C4-2B (cell line): ENCODE results near the gene KRTAP27-1.

Source experiments
- H3K27ac ChIP-seq: fragments of 450-650 bp; 2 replicates; pipeline ENCODE4 v1.5.1; 2017
- ZFX ChIP-seq: fragments of 450-650 bp; IDR thresholded peaks from 2 replicates; pipeline ENCODE4 v1.6.1; 2017
- TF ChIP-seq, protein P1 (sequence below): fragments of 450-650 bp; conservative IDR thresholded peaks from 2 replicates; pipeline ENCODE4 v1.5.1; 2017; ENCODE audit warnings: mild to moderate bottlenecking

The KRTAP27-1 gene

GRCh38 chr21:30348506-30348905, 11.0 kb upstream of the KRTAP27-1 start, which contains the start of gene KRTAP23-1:
Gene KRTAP23-1, minus strand, starts transcription at chr21:30348606. Its CDS starts 0 bp downstream, at chr21:30348606.
- TF ChIP-seq, protein P1, sequence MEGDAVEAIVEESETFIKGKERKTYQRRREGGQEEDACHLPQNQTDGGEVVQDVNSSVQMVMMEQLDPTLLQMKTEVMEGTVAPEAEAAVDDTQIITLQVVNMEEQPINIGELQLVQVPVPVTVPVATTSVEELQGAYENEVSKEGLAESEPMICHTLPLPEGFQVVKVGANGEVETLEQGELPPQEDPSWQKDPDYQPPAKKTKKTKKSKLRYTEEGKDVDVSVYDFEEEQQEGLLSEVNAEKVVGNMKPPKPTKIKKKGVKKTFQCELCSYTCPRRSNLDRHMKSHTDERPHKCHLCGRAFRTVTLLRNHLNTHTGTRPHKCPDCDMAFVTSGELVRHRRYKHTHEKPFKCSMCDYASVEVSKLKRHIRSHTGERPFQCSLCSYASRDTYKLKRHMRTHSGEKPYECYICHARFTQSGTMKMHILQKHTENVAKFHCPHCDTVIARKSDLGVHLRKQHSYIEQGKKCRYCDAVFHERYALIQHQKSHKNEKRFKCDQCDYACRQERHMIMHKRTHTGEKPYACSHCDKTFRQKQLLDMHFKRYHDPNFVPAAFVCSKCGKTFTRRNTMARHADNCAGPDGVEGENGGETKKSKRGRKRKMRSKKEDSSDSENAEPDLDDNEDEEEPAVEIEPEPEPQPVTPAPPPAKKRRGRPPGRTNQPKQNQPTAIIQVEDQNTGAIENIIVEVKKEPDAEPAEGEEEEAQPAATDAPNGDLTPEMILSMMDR = no peak
- no peak for TF ChIP-seq ZFX
- H3K27ac ChIP-seq = no peak within 1 kb of the TSS

DNA sequence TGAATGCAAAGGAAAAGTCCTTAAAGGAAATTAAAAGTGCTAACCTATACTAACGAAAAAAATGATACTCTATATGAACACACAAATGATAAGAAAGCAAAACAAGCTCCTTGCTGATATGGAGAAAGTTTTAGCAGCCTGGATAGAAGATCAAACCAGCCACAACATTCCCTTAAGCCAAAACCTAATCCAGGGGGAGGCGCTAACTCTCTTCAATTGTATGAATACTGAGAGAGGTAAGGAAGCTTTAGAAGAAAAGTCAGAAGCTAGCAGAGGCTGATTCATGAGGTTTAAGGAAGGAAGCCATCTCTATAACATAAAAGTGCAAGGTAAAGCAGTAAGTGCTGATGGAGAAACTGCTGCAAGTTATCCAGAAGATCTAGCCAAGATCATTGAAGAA, 7.5 kb upstream of the KRTAP27-1 start:
- no peak overlapping the region for H3K27ac ChIP-seq
- TF ChIP-seq ZFX = no peak
- TF ChIP-seq, protein P1 = no peak

DNA sequence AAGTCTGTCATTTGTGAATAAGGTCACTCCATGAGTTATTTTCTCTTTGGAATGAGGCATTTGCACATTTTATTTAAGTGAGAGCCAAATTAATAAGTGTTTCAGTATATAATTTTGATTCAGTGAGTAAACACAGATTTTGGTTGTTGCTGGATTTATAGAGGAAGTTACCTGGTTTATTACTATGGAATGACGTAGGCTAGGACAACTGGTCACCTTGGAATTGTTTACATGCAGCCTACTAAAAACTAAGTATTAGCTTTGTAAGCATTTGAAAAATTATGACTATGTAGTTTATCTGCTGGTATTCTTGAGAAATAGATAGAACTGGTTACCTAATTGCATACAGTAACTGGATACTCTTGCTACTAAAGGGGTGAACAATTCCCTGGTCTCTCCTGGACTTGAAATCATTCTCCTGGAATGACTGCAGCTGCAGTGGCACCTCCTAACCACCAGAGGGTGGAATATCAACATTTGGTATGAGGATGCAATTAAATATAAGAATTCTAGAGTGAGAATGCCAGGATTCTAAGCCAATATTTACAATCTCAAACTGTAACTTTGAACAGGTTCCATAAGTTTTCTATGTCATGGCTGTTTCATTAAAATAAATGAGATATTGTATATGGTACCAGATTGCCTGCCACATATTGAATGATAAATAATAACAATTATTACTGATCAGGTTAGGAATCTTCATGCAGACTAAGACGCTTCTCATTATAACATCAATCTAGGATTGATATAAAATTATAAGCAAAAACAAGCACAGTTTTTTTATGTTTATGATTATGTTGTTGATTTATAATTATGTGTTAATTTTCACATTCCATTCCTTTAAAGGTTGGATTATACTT, 3.5 kb upstream of the KRTAP27-1 start:
- TF ChIP-seq ZFX = no peak
- TF ChIP-seq, protein P1 = peak; percentile 91

GRCh38 chr21:30338717-30339116, 1.2 kb upstream of the KRTAP27-1 start:
- H3K27ac ChIP-seq = no peak overlapping the region
- TF ChIP-seq ZFX = no peak
- TF ChIP-seq, protein P1 = no peak

More for the DNA sequence above, 3.5 kb upstream of the KRTAP27-1 start:
- no peak overlapping the region for H3K27ac ChIP-seq

DNA sequence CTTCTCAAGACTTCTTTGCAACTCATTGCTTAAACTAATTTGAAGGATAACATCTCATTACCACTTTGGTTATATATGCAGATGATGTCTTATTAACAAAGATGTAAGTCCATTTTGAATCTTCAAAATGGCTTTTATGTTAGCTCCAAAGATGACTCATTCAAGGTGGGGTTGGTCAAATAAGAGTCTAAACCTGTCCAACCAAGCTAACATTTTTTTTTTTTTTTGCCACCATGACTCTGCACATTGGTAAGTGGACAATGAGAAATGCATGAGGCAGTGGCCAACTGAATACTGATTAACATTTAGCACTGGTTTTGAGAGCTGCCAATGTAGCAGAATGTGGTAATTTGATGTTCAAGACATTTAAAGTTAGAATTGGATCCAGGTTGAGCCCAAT, 278 bp upstream of the KRTAP27-1 start:
- TF ChIP-seq, protein P1 = no peak
- no peak for TF ChIP-seq ZFX
- H3K27ac ChIP-seq = no peak overlapping the region

DNA sequence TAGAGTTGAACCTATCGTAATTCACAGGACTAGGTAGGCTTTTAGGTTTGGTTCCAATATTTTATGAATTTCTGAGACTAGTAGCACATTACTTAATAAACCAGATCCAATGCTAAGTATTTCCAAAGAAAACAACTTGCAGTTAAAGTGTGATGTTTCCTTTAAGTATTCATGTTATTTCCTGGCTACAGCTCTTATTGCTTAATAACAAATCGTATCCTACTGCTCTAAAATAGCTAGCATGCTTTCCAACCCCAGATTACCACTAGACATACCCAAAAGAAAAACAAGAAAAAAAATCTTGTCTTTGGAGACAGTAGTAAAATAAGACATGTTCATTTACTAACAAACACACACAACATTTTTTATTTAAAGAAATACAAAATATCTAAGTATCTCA, 898 bp downstream of the KRTAP27-1 start:
- H3K27ac ChIP-seq = no peak overlapping the region
- no peak for TF ChIP-seq ZFX
- TF ChIP-seq, protein P1 = no peak

DNA sequence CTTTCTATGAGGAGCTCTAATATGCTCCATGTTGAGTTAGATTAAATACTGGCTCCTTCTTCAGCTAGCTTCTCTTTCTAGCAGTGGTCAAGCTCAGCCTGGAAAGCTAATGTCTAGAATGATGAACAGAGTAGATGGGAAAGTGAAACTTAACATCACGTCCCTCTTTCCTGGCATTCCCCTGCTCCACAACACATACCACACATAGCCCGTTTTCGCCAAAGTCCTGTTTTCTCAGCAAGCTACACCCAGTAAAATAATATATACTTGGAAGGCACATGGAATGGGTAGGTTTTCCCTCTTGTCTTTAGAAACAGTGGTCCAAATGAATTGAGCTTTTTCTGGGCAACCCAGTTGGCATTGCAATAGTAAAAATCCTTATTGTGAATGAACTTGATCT, 3.8 kb downstream of the KRTAP27-1 start:
- H3K27ac ChIP-seq = no peak overlapping the region
- TF ChIP-seq, protein P1 = no peak
- TF ChIP-seq ZFX = no peak
